Measurements from ENCODE around the gene YAF2.

Gene YAF2, protein sequence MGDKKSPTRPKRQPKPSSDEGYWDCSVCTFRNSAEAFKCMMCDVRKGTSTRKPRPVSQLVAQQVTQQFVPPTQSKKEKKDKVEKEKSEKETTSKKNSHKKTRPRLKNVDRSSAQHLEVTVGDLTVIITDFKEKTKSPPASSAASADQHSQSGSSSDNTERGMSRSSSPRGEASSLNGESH

GRCh38 chr12:42238240-42239140, at the start of gene YAF2:
YAF2 (minus strand) TSS chr12:42238248; CDS start chr12:42238180, 68 bp downstream.
- peak; percentile 93 for DNase-seq

- DNase-seq = no peak
Measured at GRCh38 chr12:42286741-42287140, 48.7 kb upstream of the YAF2 start.

- DNase-seq = no peak
Measured at GRCh38 chr12:42285431-42285830, 47.4 kb upstream of the YAF2 start.

DNA sequence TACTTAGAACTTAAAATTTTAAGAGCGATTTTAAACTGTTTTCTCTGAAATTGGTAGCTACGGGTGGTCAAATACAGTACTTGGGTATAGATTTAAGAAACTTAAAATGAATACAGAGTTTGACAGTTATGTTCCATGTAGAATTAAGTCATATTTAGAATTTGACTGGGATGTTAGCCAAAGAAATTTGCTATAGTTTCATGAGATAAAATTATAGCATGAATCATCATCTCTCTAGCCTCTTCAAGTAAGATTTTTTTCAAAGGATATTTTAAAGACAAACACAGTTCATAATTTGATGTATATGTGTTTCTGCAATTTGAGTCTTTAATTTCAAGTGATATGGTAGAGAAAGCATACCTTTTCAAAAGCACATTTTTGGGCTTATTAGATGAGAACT, 46.8 kb upstream of the YAF2 start:
- DNase-seq = no peak

DNA sequence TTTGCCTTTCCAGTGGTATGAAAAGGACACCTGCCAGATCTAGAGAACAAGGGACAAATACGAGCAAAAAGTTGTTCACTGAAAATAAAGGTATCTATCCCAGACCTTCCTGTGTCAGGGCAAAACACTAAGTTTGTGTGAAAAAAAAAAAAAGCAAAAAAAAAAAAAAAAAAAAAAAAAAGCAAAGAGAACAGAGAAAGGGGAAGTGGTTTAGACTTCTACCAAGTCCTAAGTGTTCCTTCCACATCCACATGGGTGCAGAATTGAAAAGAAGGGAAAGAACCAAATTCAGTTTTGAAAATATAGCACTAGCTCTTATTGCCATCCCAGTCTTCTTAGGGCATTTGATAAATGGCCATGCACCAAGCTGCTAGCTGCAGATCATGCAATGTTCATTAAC, 46.1 kb upstream of the YAF2 start:
- no peak for DNase-seq

GRCh38 chr12:42283739-42284138, 45.7 kb upstream of the YAF2 start:
- DNase-seq = no peak

- no peak for DNase-seq
Measured at GRCh38 chr12:42282294-42282693, 44.2 kb upstream of the YAF2 start.

- no peak for DNase-seq
Measured at GRCh38 chr12:42281844-42282243, 43.8 kb upstream of the YAF2 start.

DNA sequence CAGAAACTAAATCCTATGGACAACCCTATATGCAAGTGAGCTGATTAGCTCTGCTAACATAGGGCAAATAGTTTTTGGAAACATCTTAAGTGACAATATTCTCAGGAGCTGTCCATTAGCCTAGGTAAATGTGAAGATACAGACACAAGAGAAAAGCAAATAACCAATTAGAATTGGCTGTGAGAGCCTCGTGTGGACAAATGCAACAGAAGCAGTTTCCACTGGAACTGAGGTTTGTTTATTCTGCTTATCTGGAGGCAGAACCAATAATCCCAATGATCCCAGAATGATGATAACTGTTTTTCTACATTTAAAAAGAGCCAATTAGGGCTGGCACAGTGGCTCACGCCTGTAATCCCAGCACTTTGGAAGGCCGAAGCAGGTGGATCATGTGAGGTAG, 43.2 kb upstream of the YAF2 start:
- DNase-seq = no peak

- DNase-seq = no peak
Measured at GRCh38 chr12:42278128-42278510, 40.1 kb upstream of the YAF2 start.

DNA sequence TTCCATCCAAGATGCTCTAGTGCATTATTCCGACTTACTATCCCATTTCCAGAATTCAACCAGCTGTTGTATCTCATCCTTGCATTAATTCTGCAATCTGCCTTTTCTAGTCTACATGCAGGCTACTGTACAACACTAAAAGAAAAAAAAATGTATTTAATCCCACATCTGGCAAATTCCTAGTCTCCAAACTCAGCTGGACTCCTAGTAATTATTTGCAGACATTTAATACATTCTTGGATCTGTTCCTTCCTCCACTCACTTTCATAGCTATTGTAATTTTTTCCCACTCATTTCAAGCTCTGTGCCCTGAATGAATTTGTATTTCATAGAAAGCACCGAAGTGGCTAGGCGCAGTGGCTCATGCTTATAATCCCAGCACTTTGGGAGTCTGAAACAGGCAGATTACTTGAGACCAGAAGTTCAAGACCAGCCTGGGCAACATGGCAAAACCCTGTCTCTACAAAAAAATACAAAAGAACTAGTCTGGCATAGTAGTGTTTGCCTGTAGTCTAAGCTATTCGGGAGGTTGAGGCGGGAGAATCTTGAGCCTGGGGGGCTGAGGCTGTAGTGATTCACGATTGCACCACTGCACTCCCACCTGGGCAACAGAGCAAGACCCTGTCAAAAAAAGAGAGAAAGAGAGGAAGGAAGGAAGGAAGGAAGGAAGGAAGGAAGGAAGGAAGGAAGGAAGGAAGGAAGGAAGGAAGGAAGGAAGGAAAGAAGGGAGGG, 39.5 kb upstream of the YAF2 start:
- no peak for DNase-seq

DNA sequence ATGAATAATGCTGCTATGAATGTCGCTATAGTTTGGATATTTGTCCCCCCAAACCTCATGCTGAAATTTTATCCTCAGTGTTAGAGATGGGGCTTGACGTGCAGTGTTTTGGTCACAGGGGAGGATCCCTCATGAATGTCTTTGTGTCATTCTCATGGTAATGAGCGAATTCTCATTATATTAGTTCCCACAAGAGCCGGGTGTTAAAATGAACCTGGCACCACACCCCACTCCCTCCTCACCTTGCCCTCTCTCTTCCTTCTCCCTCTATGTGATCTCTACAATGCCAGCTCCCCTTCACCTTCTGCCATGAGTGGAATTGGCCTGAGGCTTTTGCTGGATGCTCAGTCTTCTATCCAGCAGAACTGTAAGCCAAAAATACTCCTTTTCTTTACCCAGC, 37.5 kb upstream of the YAF2 start:
- no peak for DNase-seq

DNA sequence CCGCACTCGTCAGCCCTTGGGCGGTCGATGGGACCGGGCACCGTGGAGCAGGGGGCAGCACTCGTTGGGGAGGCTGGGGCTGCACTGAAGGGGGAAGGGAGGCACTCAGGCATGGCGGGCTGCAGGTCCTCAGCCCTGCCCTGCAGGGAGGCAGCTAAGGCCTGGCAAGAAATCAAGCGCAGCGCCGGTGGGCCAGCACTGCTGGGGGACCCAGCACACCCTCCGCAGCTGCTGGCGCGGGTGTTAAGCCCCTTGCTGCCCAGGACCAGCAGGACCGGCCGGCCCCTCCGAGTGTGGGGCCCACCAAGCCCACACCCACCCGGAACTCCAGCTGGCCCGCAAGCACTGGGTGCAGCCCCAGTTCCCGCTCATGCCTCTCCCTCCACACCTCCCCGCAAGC, 35.7 kb upstream of the YAF2 start:
- no peak for DNase-seq

GRCh38 chr12:42270596-42270995, 32.5 kb upstream of the YAF2 start:
- no peak for DNase-seq

GRCh38 chr12:42267413-42268190, 29.6 kb upstream of the YAF2 start:
- DNase-seq = no peak

- DNase-seq = no peak
Measured at GRCh38 chr12:42266579-42267230, 28.7 kb upstream of the YAF2 start.

DNA sequence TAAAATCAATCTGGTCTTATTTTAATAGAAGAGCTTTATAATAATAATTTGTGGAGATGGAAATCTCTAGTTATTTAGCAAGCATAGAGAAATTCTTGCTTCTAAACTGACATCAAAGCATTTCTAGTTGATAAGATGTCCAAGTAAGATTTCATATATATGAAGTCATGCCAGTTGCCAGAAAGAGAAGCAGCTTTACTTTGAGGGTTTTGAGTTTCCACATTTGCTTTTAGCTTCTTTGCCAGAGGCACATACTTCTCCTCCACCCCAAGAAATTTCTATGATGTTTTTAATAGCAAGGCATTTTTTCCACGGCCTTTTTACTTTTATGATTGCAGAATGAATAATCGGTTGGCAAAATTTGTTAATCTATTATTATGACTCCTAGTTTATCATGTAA, 24.2 kb upstream of the YAF2 start:
- no peak for DNase-seq

DNA sequence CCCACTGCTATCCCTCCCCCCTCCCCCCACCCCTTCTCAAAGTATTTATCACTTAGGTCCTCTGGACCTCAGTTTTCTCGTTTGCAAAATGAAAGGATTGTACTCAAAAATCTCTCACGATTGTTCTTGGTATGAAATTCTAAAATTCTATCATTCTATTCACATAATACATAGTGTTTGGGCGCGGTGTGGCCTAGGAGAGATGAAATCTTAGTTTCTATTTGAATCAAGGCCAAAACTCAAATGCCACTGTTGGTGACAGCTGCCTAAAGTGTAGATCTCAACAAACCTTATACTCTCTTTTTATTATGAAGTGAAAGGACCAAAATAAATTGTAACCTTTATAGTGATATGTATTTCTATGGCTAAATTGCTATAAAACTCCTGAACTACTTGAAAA, 23.7 kb upstream of the YAF2 start:
- peak; percentile 61 for DNase-seq

DNA sequence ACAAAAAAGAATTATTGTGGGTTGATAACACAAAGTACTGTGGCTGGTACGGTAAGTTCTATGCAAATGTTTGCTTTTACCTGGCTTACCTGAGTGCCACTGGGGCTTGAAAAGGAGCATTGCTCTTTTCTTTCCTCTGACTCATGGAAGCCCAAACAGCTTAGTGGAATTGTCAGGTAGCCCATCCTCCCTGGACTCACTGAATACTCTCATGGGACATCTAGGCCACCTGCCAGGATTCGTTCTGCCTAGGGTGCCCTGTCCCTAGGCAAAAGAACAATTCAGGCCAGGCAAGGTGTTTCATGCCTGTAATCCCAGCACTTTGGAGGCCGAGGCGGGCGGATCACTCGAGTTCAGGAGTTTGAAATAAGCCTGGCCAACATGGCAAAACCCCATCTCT, 22.5 kb upstream of the YAF2 start:
- DNase-seq = no peak

GRCh38 chr12:42259699-42260098, 21.7 kb upstream of the YAF2 start:
- no peak for DNase-seq

DNA sequence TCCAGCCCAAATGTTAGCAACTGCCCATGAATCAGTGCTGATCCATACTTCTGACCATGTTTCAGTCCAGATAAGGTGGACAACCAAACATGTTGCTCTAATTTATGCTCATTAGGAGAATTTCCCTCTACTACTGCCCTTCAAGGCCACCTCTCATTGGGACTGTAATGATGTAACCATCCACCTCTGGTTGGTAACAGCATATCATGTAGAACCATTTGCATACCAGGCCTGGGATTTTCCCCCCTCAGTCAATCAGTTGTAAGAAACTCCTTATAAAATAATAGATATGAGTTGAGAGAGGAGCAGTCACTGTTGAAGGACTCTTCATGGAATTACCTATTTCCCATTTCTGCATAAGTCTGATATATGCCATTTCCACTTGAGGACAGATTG, 17.8 kb upstream of the YAF2 start:
- no peak for DNase-seq

- DNase-seq = no peak
Measured at GRCh38 chr12:42255221-42255865, 17.3 kb upstream of the YAF2 start.
